ENCODE measurements around the gene GNG12. TPM values are rescaled to one million over a fixed set of nuclear protein-coding genes. Genes with fewer than 3 reads are reported as not detected.

GNG12 gene
- total RNA-seq, 2 experiments from 2014 or later: 0.12 TPM

- Mint-ChIP-seq H3K4me1 (ENCODE audit: low read depth) (peaks cover 8% of the 10 kb centered on the region), H3K27ac (no peak overlapping the region), H3K4me3 (no peak overlapping the region), H3K27me3 (no peaks in the 10 kb centered on the region), H3K9me3 (no peaks in the 10 kb centered on the region), H3K36me3 (no peaks in the 10 kb centered on the region)
- ChIA-PET POLR2A (interaction anchor here (1.5 kb wide), 1 partner anchor 37 kb away, joined by 4 read pairs; the partner anchor contains the start of gene GADD45A), CTCF (interaction anchor here (0.7 to 2.2 kb wide), 2 partner anchors 160 kb away, joined by 3 to 10 read pairs; no protein-coding TSS in a partner anchor)
- no peak for DNase-seq
- intact Hi-C loops (cut with micrococcal nuclease): loop anchor here (10.0 kb wide), 1 partner anchor 387 kb away; no protein-coding TSS in a partner anchor
Observed at GRCh38 chr1:67721650-67722291, 111.5 kb downstream of the GNG12 start.

GRCh38 chr1:67721112-67721511 lies 112.2 kb downstream of the GNG12 start:
- H3K9me3 Mint-ChIP-seq: no peaks in the 10 kb centered on the region
- intact Hi-C loops (cut with micrococcal nuclease): loop anchor here (10.0 kb wide), 1 partner anchor 386 kb away; no protein-coding TSS in a partner anchor
- CTCF ChIA-PET: interaction anchor here (0.7 to 1.5 kb wide), 2 partner anchors 39 to 160 kb away, joined by 3 to 5 read pairs; no protein-coding TSS in a partner anchor
- no peak for DNase-seq
- no peak overlapping the region for H3K4me3 Mint-ChIP-seq
- peaks cover 3% of the 10 kb centered on the region for H3K4me1 Mint-ChIP-seq (ENCODE audit: low read depth)
- no peaks in the 10 kb centered on the region for H3K27me3 Mint-ChIP-seq
- no peaks in the 10 kb centered on the region for H3K36me3 Mint-ChIP-seq
- no peak overlapping the region for H3K27ac Mint-ChIP-seq
- POLR2A ChIA-PET: interaction anchor here (1.5 kb wide), 1 partner anchor 36 kb away, joined by 4 read pairs; the partner anchor contains the start of gene GADD45A

GRCh38 chr1:67719329-67720196 lies 113.7 kb downstream of the GNG12 start:
- H3K36me3 Mint-ChIP-seq: no peaks in the 10 kb centered on the region
- ChIA-PET POLR2A (no interaction called here), CTCF (interaction anchor here (1.4 to 1.5 kb wide), 2 partner anchors 19 to 40 kb away, joined by 4 to 5 read pairs; no protein-coding TSS in a partner anchor)
- no peaks in the 10 kb centered on the region for H3K27me3 Mint-ChIP-seq
- H3K9me3 Mint-ChIP-seq: no peaks in the 10 kb centered on the region
- intact Hi-C loops (cut with micrococcal nuclease): loop anchor here (10.0 kb wide), 1 partner anchor 385 kb away; no protein-coding TSS in a partner anchor
- H3K4me3 Mint-ChIP-seq: no peak overlapping the region
- DNase-seq: no peak
- H3K4me1 Mint-ChIP-seq (ENCODE audit: low read depth): no peaks in the 10 kb centered on the region
- H3K27ac Mint-ChIP-seq: no peak overlapping the region

- H3K9me3 Mint-ChIP-seq: no peaks in the 10 kb centered on the region
- ChIA-PET CTCF (interaction anchor here (1.7 kb wide), 1 partner anchor 156 kb away, joined by 3 read pairs; no protein-coding TSS in a partner anchor), POLR2A (no interaction called here)
- H3K4me3 Mint-ChIP-seq: no peak overlapping the region
- no peaks in the 10 kb centered on the region for H3K27me3 Mint-ChIP-seq
- intact Hi-C loops (cut with micrococcal nuclease): no loop called here
- no peaks in the 10 kb centered on the region for H3K4me1 Mint-ChIP-seq (ENCODE audit: low read depth)
- DNase-seq: no peak
- H3K36me3 Mint-ChIP-seq: no peaks in the 10 kb centered on the region
- no peak overlapping the region for H3K27ac Mint-ChIP-seq
Observed at GRCh38 chr1:67717876-67718275, 115.4 kb downstream of the GNG12 start.

GRCh38 chr1:67716800-67717199 lies 116.5 kb downstream of the GNG12 start:
- H3K27me3 Mint-ChIP-seq: no peaks in the 10 kb centered on the region

GRCh38 chr1:67715819-67716218 lies 117.4 kb downstream of the GNG12 start:
- ChIA-PET POLR2A (no interaction called here), CTCF (interaction anchor here (1.0 kb wide), 1 partner anchor 44 kb away, joined by 5 read pairs; no protein-coding TSS in a partner anchor)
- Mint-ChIP-seq H3K4me1 (ENCODE audit: low read depth) (no peaks in the 10 kb centered on the region), H3K36me3 (no peaks in the 10 kb centered on the region), H3K27me3 (no peaks in the 10 kb centered on the region), H3K27ac (no peak overlapping the region), H3K9me3 (no peaks in the 10 kb centered on the region), H3K4me3 (no peak overlapping the region)
- no peak for DNase-seq
- intact Hi-C loops (cut with micrococcal nuclease): no loop called here

More at GRCh38 chr1:67716800-67717199, 116.5 kb downstream of the GNG12 start:
- CTCF ChIA-PET: interaction anchor here (1.7 kb wide), 1 partner anchor 155 kb away, joined by 3 read pairs; no protein-coding TSS in a partner anchor
- H3K4me1 Mint-ChIP-seq (ENCODE audit: low read depth): no peaks in the 10 kb centered on the region
- H3K27ac Mint-ChIP-seq: no peak overlapping the region
- H3K9me3 Mint-ChIP-seq: no peaks in the 10 kb centered on the region
- H3K36me3 Mint-ChIP-seq: no peaks in the 10 kb centered on the region
- no peak for DNase-seq
- POLR2A ChIA-PET: no interaction called here
- intact Hi-C loops (cut with micrococcal nuclease): no loop called here
- H3K4me3 Mint-ChIP-seq: no peak overlapping the region

- CTCF ChIA-PET: interaction anchor here (0.6 to 1.4 kb wide), 2 partner anchors 47 to 143 kb away, joined by 3 to 5 read pairs; no protein-coding TSS in a partner anchor
- Mint-ChIP-seq H3K4me1 (ENCODE audit: low read depth) (no peaks in the 10 kb centered on the region), H3K27ac (no peak overlapping the region), H3K36me3 (no peaks in the 10 kb centered on the region), H3K27me3 (no peaks in the 10 kb centered on the region), H3K4me3 (no peak overlapping the region), H3K9me3 (no peaks in the 10 kb centered on the region)
- POLR2A ChIA-PET: no interaction called here
- DNase-seq: no peak
- intact Hi-C loops (cut with micrococcal nuclease): no loop called here
Observed at GRCh38 chr1:67713057-67713846, 120.0 kb downstream of the GNG12 start.

- Mint-ChIP-seq H3K36me3 (no peaks in the 10 kb centered on the region), H3K27ac (no peak overlapping the region), H3K4me3 (no peak overlapping the region), H3K4me1 (ENCODE audit: low read depth) (no peaks in the 10 kb centered on the region), H3K9me3 (no peaks in the 10 kb centered on the region), H3K27me3 (no peaks in the 10 kb centered on the region)
- ChIA-PET CTCF (interaction anchor here (1.4 kb wide), 1 partner anchor 48 kb away, joined by 5 read pairs; no protein-coding TSS in a partner anchor), POLR2A (no interaction called here)
- intact Hi-C loops (cut with micrococcal nuclease): no loop called here
- no peak for DNase-seq
Observed at GRCh38 chr1:67711855-67712212, 121.4 kb downstream of the GNG12 start.

- no peak for DNase-seq
- Mint-ChIP-seq H3K36me3 (no peaks in the 10 kb centered on the region), H3K9me3 (no peaks in the 10 kb centered on the region), H3K4me3 (no peak overlapping the region), H3K4me1 (ENCODE audit: low read depth) (no peaks in the 10 kb centered on the region), H3K27ac (no peak overlapping the region), H3K27me3 (no peaks in the 10 kb centered on the region)
- POLR2A ChIA-PET: no interaction called here
- intact Hi-C loops (cut with micrococcal nuclease): no loop called here
- CTCF ChIA-PET: interaction anchor here (1.4 kb wide), 1 partner anchor 49 kb away, joined by 5 read pairs; no protein-coding TSS in a partner anchor
Observed at GRCh38 chr1:67711158-67711854, 122.0 kb downstream of the GNG12 start.

GRCh38 chr1:67710417-67710816 lies 122.8 kb downstream of the GNG12 start:
- H3K4me3 Mint-ChIP-seq: no peak overlapping the region
- CTCF ChIA-PET: no interaction called here
- H3K27ac Mint-ChIP-seq: no peak overlapping the region
- DNase-seq: no peak
- H3K36me3 Mint-ChIP-seq: no peaks in the 10 kb centered on the region
- no peaks in the 10 kb centered on the region for H3K27me3 Mint-ChIP-seq
- no peaks in the 10 kb centered on the region for H3K4me1 Mint-ChIP-seq (ENCODE audit: low read depth)
- POLR2A ChIA-PET: no interaction called here
- H3K9me3 Mint-ChIP-seq: no peaks in the 10 kb centered on the region
- intact Hi-C loops (cut with micrococcal nuclease): no loop called here

- ChIA-PET CTCF (no interaction called here), POLR2A (no interaction called here)
- Mint-ChIP-seq H3K27ac (no peak overlapping the region), H3K9me3 (no peaks in the 10 kb centered on the region), H3K4me3 (no peak overlapping the region), H3K4me1 (ENCODE audit: low read depth) (no peaks in the 10 kb centered on the region), H3K27me3 (no peaks in the 10 kb centered on the region), H3K36me3 (no peaks in the 10 kb centered on the region)
- DNase-seq: no peak
- intact Hi-C loops (cut with micrococcal nuclease): no loop called here
Observed at GRCh38 chr1:67708606-67709005, 124.7 kb downstream of the GNG12 start.
